ENCODE data around the gene ARHGAP10. TPM values are rescaled to one million over a fixed set of nuclear protein-coding genes. Genes with fewer than 3 reads are reported as not detected.

The ARHGAP10 gene
- total RNA-seq, 1 experiment from 2014 or later = 11.7 TPM

DNA sequence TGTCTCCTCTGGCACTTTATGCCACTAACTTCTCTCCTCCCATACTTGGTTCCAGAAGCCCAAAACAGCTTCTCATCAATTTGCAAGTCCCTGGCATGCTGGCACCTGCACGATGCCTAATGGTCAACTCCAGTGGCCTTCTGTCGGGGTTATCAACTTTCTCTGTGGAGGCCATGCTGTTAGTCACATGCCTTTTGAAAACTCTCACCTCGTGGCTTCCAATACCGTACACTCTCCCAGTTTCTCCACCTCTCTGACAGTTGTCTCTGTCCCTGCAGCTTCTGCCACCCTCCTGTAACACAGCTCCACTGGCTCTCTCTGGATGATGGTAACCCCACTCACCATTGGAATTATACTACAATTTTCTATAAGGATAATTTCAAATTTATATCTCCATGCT is 386.3 kb downstream of the ARHGAP10 start:
- Histone ChIP-seq H3K27me3 (ENCODE audit: control insufficient read depth, insufficient read depth, low read length) (no peaks in the 10 kb centered on the region), H3K36me3 (ENCODE audit: control insufficient read depth, insufficient read depth, low read length) (no peaks in the 10 kb centered on the region), H3K9me3 (ENCODE audit: control insufficient read depth, insufficient read depth, low read depth, low read length) (no peaks in the 10 kb centered on the region), H3K4me3 (ENCODE audit: low read depth in 2 of 2, low read length in 2 of 2) (no peak overlapping the region), H3K27ac (ENCODE audit: low read length) (no peak overlapping the region), H3K4me1 (ENCODE audit: control insufficient read depth, insufficient read depth, low read length) (no peaks in the 10 kb centered on the region)
- CTCF ChIA-PET = no interaction called here
- BruUV-seq (replicated peaks) = no TSS peak
- in situ Hi-C loops (cut with HindIII; ENCODE audit: low pct_unique_long_range_greater_than_20kb, low sequenced_read_pairs) (no loop called here), intact Hi-C loops (cut with micrococcal nuclease; ENCODE audit: unreplicated experiment) (no loop called here)
- POLR2A ChIA-PET = no interaction called here
- TF ChIP-seq SIN3A (IDR thresholded peaks at IDR 0.05; ENCODE audit: borderline replicate concordance, insufficient read depth, low read depth, low read length) (no peak), REST (IDR thresholded peaks at IDR 0.05; ENCODE audit: insufficient read depth in 1 of 2, low read depth in 2 of 2, low read length in 1 of 2) (no peak), TCF7L2 (IDR thresholded peaks at IDR 0.05; ENCODE audit: low read depth, low read length) (no peak), POLR2AphosphoS5 (IDR thresholded peaks at IDR 0.05; ENCODE audit: low read depth, low read length) (no peak)
- TF ChIP-seq, protein P1, sequence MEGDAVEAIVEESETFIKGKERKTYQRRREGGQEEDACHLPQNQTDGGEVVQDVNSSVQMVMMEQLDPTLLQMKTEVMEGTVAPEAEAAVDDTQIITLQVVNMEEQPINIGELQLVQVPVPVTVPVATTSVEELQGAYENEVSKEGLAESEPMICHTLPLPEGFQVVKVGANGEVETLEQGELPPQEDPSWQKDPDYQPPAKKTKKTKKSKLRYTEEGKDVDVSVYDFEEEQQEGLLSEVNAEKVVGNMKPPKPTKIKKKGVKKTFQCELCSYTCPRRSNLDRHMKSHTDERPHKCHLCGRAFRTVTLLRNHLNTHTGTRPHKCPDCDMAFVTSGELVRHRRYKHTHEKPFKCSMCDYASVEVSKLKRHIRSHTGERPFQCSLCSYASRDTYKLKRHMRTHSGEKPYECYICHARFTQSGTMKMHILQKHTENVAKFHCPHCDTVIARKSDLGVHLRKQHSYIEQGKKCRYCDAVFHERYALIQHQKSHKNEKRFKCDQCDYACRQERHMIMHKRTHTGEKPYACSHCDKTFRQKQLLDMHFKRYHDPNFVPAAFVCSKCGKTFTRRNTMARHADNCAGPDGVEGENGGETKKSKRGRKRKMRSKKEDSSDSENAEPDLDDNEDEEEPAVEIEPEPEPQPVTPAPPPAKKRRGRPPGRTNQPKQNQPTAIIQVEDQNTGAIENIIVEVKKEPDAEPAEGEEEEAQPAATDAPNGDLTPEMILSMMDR (IDR thresholded peaks at IDR 0.05) = no peak
- ATAC-seq (no peak), DNase-seq (ENCODE audit: low read depth, low spot score) (no peak)

- no TSS peak for BruUV-seq (replicated peaks)
Measured at GRCh38 chr4:148118633-148119032, 386.7 kb downstream of the ARHGAP10 start.

More at GRCh38 chr4:148118633-148119032, 386.7 kb downstream of the ARHGAP10 start:
- H3K36me3 ChIP-seq (ENCODE audit: control insufficient read depth, insufficient read depth, low read length) = no peaks in the 10 kb centered on the region
- no peak overlapping the region for H3K4me3 ChIP-seq (ENCODE audit: low read depth in 2 of 2, low read length in 2 of 2)
- TF ChIP-seq SIN3A (IDR thresholded peaks at IDR 0.05; ENCODE audit: borderline replicate concordance, insufficient read depth, low read depth, low read length) (no peak), TCF7L2 (IDR thresholded peaks at IDR 0.05; ENCODE audit: low read depth, low read length) (no peak), POLR2AphosphoS5 (IDR thresholded peaks at IDR 0.05; ENCODE audit: low read depth, low read length) (no peak), REST (IDR thresholded peaks at IDR 0.05; ENCODE audit: insufficient read depth in 1 of 2, low read depth in 2 of 2, low read length in 1 of 2) (no peak)
- TF ChIP-seq, protein P1 (IDR thresholded peaks at IDR 0.05) = no peak
- CTCF ChIA-PET = no interaction called here
- no peak overlapping the region for H3K27ac ChIP-seq (ENCODE audit: low read length)
- no peak for ATAC-seq
- H3K4me1 ChIP-seq (ENCODE audit: control insufficient read depth, insufficient read depth, low read length) = no peaks in the 10 kb centered on the region
- DNase-seq (ENCODE audit: low read depth, low spot score) = no peak
- H3K27me3 ChIP-seq (ENCODE audit: control insufficient read depth, insufficient read depth, low read length) = no peaks in the 10 kb centered on the region
- no peaks in the 10 kb centered on the region for H3K9me3 ChIP-seq (ENCODE audit: control insufficient read depth, insufficient read depth, low read depth, low read length)
- in situ Hi-C loops (cut with HindIII; ENCODE audit: low pct_unique_long_range_greater_than_20kb, low sequenced_read_pairs) = no loop called here
- POLR2A ChIA-PET = no interaction called here
- intact Hi-C loops (cut with micrococcal nuclease; ENCODE audit: unreplicated experiment) = no loop called here

All from Panc1 (cell line).